ENCODE data around the gene SCYGR5. TPM values are rescaled to one million over a fixed set of nuclear protein-coding genes. Genes with fewer than 3 reads are reported as not detected.
"Not testable (repeated sequence)": the region's sequence is repeated elsewhere in the genome, so short reads cannot be mapped to it uniquely, and the experiment has no call there.

The SCYGR5 gene
- total RNA-seq, 1 donor from 2014 or later = not detected

DNA sequence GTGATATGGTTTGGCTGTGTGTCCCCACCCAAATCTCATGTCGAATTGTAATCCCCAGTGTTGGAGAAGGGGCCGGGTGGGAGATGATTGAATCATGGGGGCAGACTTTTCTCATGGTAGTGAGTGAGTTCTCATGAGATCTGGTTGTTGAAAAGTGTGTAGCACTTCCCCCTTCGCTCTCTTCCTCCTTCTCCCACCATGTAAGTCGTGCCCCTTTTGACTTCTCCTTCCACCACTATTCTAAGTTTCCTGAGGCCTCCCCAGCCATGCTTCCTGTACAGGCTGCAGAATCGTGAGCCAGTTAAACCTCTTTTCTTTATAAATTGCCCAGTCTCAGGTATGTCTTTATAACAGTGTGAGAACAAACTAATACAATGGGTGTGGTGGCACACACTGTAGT lies 7.0 kb downstream of the SCYGR5 start:
- not testable (repeated sequence) for DNase-seq (ENCODE audit: low read depth in 2 of 2)

DNA sequence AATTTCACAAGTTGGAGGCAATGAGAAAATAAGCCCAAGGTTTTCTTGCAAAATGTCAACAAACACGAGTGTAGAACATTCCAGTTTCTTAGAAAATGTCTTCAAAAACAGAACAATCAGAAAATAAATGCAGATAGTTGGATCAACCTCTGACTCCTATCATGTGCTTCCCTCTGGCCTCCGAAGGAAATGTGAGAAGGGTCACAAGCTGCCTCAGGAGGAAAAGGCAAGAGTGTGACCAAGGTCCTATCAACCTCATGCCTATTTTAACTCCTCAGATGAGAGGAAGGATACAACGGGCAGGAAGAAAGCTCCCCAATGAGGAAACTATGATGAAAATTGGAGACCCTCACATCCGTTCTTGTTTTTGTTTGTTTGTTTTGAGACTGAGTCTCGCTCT lies 7.9 kb downstream of the SCYGR5 start:
- DNase-seq (ENCODE audit: low read depth in 2 of 2) = no peak

DNA sequence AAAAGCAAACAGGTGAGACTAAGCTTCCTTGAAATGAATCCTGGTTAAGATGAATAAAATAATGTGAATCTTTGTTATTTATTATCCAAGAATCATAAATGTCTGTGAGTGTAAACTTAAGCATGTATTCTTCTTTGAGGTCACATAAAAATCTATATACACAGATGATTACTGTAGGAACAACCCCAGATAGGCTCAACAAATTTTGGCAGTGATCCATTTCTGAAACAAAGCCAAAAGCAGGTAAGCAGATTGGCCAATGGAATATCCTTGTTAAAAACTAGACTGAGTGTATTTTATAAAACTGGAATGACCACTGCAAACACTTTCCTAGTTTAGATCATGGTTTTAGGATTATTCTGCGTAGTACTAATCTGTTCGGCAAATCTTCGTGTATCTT lies 11.3 kb downstream of the SCYGR5 start:
- DNase-seq (ENCODE audit: low read depth in 2 of 2) = no peak

DNA sequence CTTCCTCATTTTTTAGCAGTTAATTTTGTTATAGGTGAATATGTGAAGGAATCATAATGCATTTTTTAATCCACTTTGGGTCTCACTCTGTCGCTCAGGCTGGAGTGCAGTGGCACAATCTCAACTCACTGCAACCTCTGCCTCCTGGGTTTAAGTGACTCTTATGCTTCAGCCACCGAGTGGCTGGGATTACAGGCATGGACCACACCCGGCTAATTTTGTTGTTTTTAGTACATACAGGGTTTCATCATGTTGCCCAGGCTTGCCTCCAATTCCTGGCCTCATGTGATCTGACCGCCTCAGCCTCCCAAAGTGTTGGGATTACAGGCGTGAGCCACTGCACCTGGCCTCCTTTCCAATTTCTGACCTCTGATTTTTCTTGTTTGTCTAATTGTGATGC lies 17.7 kb downstream of the SCYGR5 start:
- DNase-seq (ENCODE audit: low read depth in 2 of 2) = no peak

DNA sequence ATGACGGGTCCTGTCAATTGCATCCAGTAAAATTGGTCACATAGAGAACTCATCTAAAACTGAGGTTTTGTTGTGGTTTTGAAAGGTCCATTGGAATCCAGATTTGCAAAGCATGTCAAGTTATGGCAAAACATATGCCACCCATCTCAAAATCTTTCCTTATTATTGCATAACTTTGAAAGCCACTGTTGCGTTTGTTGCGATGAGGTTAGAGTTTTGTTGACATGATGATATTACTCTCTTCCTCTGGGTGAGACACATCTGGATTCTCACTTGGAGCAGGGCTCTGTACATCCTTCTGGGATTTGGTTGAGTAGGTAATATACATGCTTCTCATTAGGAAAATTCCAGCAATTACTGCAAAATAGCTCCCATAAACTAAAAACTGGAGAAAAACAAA lies 20.6 kb downstream of the SCYGR5 start:
- DNase-seq (ENCODE audit: low read depth in 2 of 2) = no peak

DNA sequence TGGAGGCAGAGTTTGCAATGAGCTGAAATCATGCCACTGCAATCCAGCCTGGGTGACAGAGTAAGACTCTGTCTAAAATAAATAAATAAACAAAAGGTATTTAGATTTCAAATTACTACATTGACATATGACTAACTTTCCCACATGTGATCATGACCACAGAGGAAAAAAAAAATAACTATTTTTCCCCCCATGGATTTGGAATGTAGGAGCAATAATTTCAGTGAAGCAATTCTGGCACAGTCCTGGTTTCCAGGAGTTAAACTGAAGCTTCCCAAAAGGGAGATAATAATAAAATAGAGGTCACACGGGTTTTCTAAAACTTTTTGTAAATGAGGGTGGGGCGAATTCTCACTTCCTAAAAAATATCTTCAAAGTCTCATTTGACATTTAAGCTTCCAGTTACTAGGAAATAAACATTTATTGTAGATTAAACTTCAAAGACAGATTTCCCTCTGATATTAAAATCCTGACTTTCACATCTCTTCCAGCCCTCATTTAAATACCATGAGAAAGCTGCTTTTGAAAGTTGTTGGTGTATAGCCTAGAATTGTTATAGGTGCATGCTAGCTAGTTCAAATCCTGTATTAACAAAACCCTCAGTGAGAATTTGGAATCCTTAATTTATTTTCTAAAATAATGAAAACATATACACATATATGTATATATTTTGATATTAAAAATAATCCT lies 30.5 kb downstream of the SCYGR5 start:
- DNase-seq (ENCODE audit: low read depth in 2 of 2) = no peak

DNA sequence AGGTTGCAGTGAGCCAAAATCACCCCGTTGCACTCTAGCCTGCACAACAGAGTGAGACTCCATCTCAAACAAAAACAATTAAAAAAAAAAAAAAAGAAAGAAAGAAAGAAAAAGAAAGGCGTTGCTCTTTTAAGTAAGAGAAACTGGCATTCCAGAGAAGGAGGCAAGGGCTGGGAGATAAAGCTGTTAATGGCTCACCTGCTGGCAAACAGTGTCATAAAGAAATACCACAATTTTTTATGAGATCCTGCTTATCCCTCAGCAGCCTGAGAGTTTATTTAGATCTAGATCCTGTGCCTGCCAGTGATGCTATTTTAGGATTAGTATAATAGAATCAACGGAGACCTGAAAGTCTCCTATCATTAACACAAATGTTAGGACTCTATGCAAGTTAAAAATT lies 35.0 kb downstream of the SCYGR5 start:
- no peak for DNase-seq (ENCODE audit: low read depth in 2 of 2)

DNA sequence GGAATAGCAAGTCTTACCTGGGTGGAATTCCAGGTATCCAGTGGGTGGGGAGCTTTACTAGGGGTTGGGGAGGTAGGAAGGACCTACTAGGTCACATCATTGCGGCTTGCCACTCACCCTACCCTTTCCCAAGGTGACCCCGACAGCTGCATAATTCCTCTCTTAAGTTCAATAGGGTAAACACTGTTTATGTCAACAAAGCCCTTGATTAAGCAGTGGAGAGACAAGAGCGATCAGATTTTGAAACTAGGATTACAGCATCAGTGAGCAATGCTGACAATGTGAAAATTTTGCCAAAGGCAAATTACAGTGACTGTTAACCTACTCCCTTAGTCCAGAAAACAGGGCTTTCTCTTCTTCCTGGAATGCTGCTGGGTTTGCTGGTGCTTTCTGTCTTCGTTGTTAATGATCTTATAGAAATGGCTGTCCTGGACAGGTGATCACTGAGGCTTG lies 36.7 kb downstream of the SCYGR5 start:
- no peak for DNase-seq (ENCODE audit: low read depth in 2 of 2)

DNA sequence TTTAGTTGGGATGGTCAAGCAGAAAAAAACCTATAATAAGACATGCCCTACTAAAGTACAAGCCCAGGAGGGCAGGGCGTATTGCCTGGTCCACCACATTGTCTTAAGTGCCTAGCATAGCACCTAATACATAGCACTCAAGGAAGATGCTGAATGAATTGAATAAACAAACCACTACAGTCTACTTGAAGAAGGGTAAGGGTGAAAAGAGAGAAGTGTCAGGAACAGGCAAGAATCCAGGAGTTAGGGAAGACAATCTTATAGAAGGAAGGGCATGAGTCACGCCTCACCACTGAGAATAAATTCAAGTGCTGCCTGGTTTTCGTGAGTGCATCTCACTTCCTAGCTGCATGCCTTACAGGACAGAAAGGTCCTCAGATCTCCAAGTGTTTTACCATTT lies 37.4 kb downstream of the SCYGR5 start:
- DNase-seq (ENCODE audit: low read depth in 2 of 2) = no peak

DNA sequence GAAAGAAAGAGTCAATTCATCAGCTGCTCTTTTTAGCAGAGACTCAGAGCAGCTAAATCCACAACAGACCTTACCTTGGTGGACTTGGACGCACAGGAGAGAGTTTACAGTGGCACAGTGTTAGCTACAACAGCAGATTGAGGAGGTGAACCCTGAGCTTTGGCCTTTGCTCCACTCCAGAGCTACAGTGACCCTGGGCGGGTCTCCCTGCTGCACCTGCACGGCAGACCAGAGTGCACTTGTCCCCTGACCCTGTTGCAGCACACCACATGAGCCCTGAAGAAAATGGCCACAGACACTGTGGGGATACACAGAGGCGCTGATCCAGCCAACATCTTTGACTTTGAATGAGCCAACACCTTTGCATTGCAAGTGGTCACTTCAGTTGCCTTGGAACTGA lies 40.3 kb downstream of the SCYGR5 start:
- no peak for DNase-seq (ENCODE audit: low read depth in 2 of 2)

DNA sequence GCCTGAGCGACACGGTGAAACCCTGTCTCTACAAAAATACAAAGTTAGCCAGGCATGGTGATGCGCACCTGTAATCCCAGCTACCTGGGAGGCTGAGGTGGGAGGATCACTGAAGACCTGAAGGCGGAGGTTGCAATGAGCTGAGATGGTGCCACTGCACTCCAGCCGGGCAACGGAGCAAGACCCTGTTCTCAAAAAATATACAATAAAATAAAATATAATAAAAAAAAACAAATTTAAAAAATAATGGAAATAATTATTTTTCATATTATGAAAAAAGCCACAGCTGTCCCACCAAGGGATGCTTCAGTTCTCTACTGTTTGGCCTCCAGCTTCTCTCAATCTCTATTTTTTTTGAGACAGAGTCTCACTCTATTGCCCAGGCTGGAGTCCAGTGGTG lies 40.8 kb downstream of the SCYGR5 start:
- no peak for DNase-seq (ENCODE audit: low read depth in 2 of 2)

DNA sequence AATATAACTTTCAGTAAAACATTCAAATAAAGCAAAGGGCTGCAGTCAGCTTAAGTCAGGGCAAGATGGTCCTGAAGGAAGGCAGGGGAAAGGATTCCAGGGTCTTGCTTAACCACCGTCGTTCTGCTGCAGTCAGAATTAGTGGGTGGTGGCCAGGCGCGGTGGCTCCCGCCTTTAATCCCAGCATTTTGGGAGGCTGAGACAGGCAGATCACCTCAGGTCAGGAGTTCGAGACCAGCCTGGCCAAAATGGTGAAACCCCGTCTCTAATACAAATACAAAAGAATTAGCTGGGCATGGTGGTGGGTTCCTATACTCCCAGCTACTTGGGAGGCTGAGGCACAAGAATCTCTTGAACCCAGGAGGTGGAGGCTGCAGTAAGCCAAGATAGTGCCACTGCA lies 44.4 kb downstream of the SCYGR5 start:
- DNase-seq (ENCODE audit: low read depth in 2 of 2) = no peak

DNA sequence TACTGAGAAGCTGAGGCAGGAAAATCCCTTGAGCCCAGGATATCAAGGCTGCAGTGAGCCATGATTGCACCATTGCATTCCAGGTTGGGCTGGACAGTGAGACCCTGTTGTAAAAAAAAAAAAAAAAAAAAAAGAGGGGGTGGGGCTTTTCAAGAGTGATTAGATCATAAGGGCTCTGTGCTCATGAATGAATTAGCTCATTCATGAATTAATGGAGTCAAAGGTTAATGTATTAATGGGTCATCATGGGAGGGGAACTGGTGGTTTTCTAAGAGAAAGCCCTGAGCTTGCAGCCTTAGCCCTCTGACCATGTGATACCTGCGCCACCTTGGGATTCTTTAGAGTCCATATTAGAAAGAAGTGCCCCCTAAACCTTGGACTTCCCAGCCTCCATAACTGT lies 46.7 kb downstream of the SCYGR5 start:
- DNase-seq (ENCODE audit: low read depth in 2 of 2) = no peak

DNA sequence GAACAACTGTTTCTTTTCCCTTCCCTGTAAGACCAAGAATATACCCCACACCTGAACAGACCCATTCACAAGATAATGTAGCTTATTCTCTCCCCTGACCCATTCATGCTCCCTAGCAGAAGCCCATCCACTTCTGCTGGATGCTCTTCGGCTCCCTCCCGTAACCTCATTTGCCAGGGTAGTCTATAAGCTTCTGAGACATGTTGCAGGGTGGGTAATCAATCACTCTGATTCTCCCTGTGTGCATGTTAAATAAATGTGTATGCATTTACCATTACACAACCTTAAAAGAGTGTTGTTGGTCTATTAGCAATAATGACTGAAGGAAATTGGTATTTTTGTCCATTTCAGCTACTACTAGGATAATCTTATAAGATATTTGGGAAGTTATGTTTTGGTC lies 49.9 kb downstream of the SCYGR5 start:
- DNase-seq (ENCODE audit: low read depth in 2 of 2) = no peak

Other genes starting within 250 kb of the SCYGR5 start
- gene AGFG1, start 194.6 kb upstream of the SCYGR5 start, total RNA-seq = 32.5 and 56.6 TPM in 2 replicates
- not detected in 2 replicates for gene SCYGR2, start 67.9 kb upstream of the SCYGR5 start, total RNA-seq
- gene SCYGR3, start 52.0 kb upstream of the SCYGR5 start, total RNA-seq = not detected in 2 replicates
- gene SCYGR4, start 49.3 kb upstream of the SCYGR5 start, total RNA-seq = not detected in 2 replicates
- under 0.01 and 0.13 TPM in 2 replicates for gene SLC19A3, start 51.2 kb downstream of the SCYGR5 start, total RNA-seq
- not detected in 2 replicates for gene SCYGR6, start 58.0 kb downstream of the SCYGR5 start, total RNA-seq
- gene SCYGR7, start 61.5 kb downstream of the SCYGR5 start, total RNA-seq = not detected in 2 replicates
- not detected in 2 replicates for gene SCYGR8, start 79.1 kb downstream of the SCYGR5 start, total RNA-seq
- 0.89 and 3.3 TPM in 2 replicates for gene CCL20, start 147.0 kb downstream of the SCYGR5 start, total RNA-seq
- not detected in 2 replicates for gene DAW1, start 204.8 kb downstream of the SCYGR5 start, total RNA-seq

Measured in dermis microvascular lymphatic vessel endothelial cell (primary cell).